Brain microvascular endothelial cell (primary cell): ENCODE measurements around the gene PPIP5K1.
"Not testable (repeated sequence)": the region's sequence is repeated elsewhere in the genome, so short reads cannot be mapped to it uniquely, and the experiment has no call there.

ENCODE experiments used
- DNase-seq: peaks from one replicate; pipeline ENCODE4 v3.0.0-alpha.2; 2020
- H3K27ac ChIP-seq: fragments of 250-450 bp; sonication (Bioruptor Pico); 2 replicates; pipeline ENCODE4 v1.5.1; 2020; ENCODE audit warnings: mild to moderate bottlenecking, moderate library complexity
- H3K27me3 ChIP-seq: fragments of 250-450 bp; sonication (Bioruptor Pico); replicated peaks from 2 replicates; pipeline ENCODE4 v1.5.1; 2020; ENCODE audit warnings: mild to moderate bottlenecking
- H3K36me3 ChIP-seq: fragments of 250-450 bp; sonication (Bioruptor Pico); replicated peaks from 2 replicates; pipeline ENCODE4 v1.5.1; 2020; ENCODE audit warnings: mild to moderate bottlenecking
- H3K4me3 ChIP-seq: 2 replicates; pipeline ENCODE4 v1.5.1; 2011; ENCODE audit warnings: low read depth, mild to moderate bottlenecking, control low read depth, low read length, moderate library complexity
- in situ Hi-C: cut with HindIII; loops from 2 replicates; pipeline ENCODE4 v1.10.0; 2017; ENCODE audit warnings: low sequenced_read_pairs, low pct_ligation_motif_present
- TF ChIP-seq, protein P1 (sequence below): IDR thresholded peaks from 2 replicates; pipeline ENCODE4 v1.5.1; 2011; ENCODE audit warnings: low read depth, mild to moderate bottlenecking, moderate library complexity, low read length, control low read depth, inconsistent platforms; ENCODE audit errors: missing control alignments

PPIP5K1 gene

DNA sequence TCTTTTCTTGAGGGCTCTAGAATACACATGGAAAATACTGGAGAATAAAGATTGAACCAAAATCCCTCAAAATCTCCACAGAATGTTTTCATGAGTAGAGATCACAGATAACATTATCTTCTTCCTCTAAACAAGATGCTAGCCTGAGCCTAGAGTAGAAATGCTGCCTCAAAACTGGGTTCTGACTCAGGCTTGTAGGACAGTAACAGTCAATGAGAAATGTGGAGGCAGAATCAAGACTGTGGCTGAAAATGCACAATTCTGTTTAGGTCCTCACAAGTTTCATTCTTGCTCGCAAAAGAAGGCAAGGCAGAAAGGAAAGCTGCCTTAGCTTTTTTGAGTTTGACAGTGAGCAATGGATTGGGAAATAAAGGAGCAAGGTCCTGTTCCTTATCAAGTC is 15.4 kb downstream of the PPIP5K1 start:
- H3K4me3 ChIP-seq, H3K27me3 ChIP-seq, in situ Hi-C loops, H3K36me3 ChIP-seq, H3K27ac ChIP-seq, DNase-seq: not testable (repeated sequence)

DNA sequence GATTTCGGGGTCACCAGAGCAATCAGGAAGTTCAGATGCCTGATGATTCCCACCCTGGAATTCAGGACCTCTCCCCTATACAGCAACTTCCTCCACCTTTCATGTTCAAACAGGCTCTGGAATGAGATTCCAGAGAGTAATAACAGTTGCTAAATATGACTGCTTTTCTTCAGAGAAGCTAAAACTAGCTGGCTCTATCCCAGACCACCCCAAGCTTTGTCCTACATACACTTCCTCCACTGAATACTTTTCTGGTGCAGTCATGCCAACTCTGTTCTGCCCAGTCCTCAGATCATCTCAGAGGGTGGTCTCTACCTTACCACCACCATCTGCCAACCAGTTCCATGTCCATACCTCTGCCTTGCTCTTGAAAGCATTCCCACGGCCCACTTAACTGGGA is 23.4 kb downstream of the PPIP5K1 start:
- H3K27me3 ChIP-seq, H3K4me3 ChIP-seq, H3K36me3 ChIP-seq, DNase-seq, H3K27ac ChIP-seq, in situ Hi-C loops: not testable (repeated sequence)

DNA sequence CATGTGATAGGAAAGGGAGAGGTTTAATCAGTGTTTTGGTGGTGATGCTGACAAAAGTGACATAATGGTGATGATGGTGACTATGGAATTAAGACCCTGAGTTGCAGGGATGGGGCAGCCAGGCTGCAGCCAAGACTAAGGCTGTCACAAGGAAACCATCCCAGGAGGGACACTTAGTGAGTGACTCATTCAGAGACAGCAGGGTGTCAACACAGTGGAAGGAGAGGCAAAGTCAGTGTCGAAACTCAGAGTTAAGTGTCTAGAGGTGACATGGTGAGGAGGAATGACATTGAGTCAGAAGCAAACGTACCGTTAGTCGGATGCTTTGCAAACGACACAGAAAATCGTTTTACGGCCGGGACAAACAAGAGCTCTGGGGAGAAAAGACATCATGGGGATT is 26.2 kb downstream of the PPIP5K1 start:
- H3K36me3 ChIP-seq, H3K4me3 ChIP-seq, H3K27me3 ChIP-seq, DNase-seq, in situ Hi-C loops, H3K27ac ChIP-seq: not testable (repeated sequence)

DNA sequence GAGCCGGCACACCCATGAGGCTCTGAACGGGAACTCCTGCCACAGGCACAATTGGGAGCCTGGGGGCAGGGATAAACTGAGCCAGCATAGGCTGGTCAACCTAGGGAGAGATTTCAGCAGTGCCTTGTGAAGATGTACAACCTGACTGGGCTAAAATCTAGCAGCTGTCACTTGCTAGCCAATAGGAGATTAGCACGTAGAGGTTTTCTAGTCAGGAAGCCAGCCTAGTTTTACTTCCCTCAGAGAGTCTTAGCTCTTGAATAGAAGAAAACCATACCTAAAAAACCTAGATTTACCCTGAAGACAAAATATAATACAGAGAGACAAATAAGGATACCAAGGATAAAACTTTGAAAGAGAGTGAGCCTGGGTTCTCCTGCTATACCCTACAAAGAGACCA is 27.3 kb downstream of the PPIP5K1 start:
- H3K27ac ChIP-seq, in situ Hi-C loops, DNase-seq, H3K27me3 ChIP-seq, H3K36me3 ChIP-seq, H3K4me3 ChIP-seq: not testable (repeated sequence)

DNA sequence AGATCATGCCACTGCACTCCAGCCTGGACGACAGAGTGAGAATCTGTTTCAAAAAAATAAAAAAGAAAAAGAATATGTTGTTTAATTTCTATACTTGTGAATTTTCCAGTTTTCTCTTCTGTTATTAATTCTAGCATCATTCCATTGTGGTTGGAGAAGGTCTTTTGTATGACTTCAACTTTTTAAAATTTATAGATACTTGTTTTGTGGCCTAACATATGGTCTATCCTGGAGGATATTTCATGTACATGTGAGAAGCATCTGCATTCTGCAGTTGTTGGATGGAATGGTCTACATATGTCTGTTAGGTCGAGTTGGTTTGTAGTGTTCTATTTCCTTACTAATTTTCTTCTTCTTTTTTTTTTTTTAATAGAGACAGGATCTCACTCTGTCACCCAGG is 37.0 kb downstream of the PPIP5K1 start:
- no peak for DNase-seq
- Histone ChIP-seq H3K4me3 (no peak overlapping the region), H3K27me3 (no peaks in the 10 kb centered on the region), H3K36me3 (no peaks in the 10 kb centered on the region), H3K27ac (no peak overlapping the region)
- in situ Hi-C loops = no loop called here
- TF ChIP-seq, protein P1, sequence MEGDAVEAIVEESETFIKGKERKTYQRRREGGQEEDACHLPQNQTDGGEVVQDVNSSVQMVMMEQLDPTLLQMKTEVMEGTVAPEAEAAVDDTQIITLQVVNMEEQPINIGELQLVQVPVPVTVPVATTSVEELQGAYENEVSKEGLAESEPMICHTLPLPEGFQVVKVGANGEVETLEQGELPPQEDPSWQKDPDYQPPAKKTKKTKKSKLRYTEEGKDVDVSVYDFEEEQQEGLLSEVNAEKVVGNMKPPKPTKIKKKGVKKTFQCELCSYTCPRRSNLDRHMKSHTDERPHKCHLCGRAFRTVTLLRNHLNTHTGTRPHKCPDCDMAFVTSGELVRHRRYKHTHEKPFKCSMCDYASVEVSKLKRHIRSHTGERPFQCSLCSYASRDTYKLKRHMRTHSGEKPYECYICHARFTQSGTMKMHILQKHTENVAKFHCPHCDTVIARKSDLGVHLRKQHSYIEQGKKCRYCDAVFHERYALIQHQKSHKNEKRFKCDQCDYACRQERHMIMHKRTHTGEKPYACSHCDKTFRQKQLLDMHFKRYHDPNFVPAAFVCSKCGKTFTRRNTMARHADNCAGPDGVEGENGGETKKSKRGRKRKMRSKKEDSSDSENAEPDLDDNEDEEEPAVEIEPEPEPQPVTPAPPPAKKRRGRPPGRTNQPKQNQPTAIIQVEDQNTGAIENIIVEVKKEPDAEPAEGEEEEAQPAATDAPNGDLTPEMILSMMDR = no peak

DNA sequence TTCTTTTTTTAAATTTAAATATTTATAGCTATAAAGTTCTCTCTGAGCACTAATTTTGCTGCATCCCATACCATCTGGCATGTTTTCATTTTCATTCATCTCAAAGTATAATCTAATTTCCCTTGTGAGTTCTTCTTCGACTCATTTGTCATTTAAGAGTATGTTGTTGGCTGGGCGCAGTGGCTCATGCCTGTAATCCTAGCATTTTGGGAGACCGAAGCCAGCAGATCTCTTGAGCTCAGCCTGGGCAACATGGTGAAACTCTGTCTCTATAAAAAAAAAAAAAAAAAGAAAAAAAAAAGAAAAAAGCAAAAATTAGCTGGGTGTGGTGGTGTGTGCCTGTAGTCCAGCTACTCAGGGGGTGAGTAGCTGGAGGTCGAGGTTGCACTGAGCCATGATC is 37.8 kb downstream of the PPIP5K1 start:
- TF ChIP-seq, protein P1 = no peak
- no peak overlapping the region for H3K27ac ChIP-seq
- no peaks in the 10 kb centered on the region for H3K36me3 ChIP-seq
- DNase-seq = no peak
- no peak overlapping the region for H3K4me3 ChIP-seq
- H3K27me3 ChIP-seq = no peaks in the 10 kb centered on the region
- in situ Hi-C loops = no loop called here

DNA sequence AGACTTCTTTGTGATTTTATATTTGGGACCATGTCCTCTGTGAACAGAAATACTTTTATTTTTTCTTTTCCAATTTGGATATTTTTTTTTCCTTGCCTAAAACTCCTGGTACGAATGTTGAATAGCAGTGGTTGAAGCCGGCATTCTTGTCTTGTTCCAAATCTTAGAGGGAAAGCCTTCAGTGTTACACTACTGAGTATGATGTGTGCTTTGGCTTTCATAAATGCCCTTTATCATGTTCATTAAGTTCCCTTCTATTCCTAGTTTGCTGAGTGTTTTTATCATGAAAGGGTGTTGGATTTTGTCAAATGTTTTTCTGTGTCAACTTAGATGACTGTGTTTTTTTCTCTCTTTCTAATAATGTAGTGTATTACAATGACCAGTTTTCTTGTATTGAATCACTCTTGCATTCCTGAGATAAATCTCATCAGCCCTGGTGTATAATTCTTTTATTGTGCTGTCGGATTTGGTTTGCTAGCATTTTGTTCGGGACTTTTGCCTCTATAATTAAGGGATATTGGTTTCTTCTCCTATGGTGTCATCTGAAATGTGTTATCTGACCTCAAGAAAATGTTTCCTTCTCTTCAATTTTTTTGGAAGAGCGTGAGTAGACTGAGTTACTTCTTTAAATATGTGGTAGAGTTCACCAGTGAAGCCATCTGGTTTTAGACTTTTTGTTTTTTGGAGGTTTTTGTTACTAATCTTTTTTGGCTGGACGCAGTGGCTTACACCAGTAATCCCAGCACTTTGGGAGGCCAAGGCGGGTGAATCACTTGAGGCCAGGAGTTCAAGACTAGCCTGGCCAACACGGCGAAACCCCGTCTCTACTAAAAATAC is 39.3 kb downstream of the PPIP5K1 start:
- Histone ChIP-seq H3K27me3 (no peaks in the 10 kb centered on the region), H3K36me3 (no peaks in the 10 kb centered on the region), H3K27ac (no peak overlapping the region), H3K4me3 (no peak overlapping the region)
- no peak for DNase-seq
- in situ Hi-C loops = no loop called here
- TF ChIP-seq, protein P1 = no peak

DNA sequence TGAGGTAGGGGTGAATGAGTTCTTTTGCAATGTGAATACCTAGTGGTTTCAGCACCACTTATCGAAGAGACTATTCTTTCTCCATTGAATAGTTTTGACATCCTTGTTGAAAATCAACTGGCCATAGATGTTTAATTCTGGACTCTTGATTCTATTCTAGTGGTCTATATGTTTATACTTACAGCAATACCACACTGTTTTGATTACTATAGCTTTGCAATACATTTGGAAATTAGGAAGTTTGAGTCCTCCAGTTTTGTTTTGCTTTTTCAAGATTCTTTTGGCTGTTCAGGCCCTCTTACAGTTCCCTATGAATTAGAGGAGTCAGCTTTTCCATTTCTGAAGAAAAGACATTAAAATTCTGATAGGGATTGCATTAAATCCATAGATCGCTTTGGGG is 42.5 kb downstream of the PPIP5K1 start:
- DNase-seq = no peak
- H3K27ac ChIP-seq = no peak overlapping the region
- H3K36me3 ChIP-seq = no peaks in the 10 kb centered on the region
- no peaks in the 10 kb centered on the region for H3K27me3 ChIP-seq
- no peak overlapping the region for H3K4me3 ChIP-seq
- TF ChIP-seq, protein P1 = no peak
- in situ Hi-C loops = no loop called here
